ENCODE results near the gene PRKCI.
"Not testable (repeated sequence)": the region's sequence is repeated elsewhere in the genome, so short reads cannot be mapped to it uniquely, and the experiment has no call there.

The PRKCI gene

GRCh38 chr3:170225166-170225565 is 2.9 kb downstream of the PRKCI start:
- no peak for DNase-seq

- no peak for DNase-seq
Measured at GRCh38 chr3:170226426-170226960, 4.3 kb downstream of the PRKCI start.

- DNase-seq: no peak
Measured at GRCh38 chr3:170228093-170228766, 6.0 kb downstream of the PRKCI start.

- no peak for DNase-seq
Measured at GRCh38 chr3:170232266-170232665, 10.0 kb downstream of the PRKCI start.

- no peak for DNase-seq
Measured at GRCh38 chr3:170233530-170233929, 11.3 kb downstream of the PRKCI start.

GRCh38 chr3:170240142-170240541 is 17.9 kb downstream of the PRKCI start:
- no peak for DNase-seq

GRCh38 chr3:170240671-170241070 is 18.4 kb downstream of the PRKCI start:
- DNase-seq: no peak

- no peak for DNase-seq
Measured at GRCh38 chr3:170244576-170244975, 22.4 kb downstream of the PRKCI start.

GRCh38 chr3:170247875-170248274 is 25.7 kb downstream of the PRKCI start:
- DNase-seq: no peak

- no peak for DNase-seq
Measured at GRCh38 chr3:170256597-170256996, 34.4 kb downstream of the PRKCI start.

GRCh38 chr3:170257145-170257544 is 34.9 kb downstream of the PRKCI start:
- no peak for DNase-seq

- no peak for DNase-seq
Measured at GRCh38 chr3:170258105-170258487, 35.9 kb downstream of the PRKCI start.

GRCh38 chr3:170259907-170260306 is 37.7 kb downstream of the PRKCI start:
- DNase-seq: no peak

- DNase-seq: no peak
Measured at GRCh38 chr3:170267793-170268192, 45.6 kb downstream of the PRKCI start.

GRCh38 chr3:170269673-170270254 is 47.5 kb downstream of the PRKCI start:
- DNase-seq: not testable (repeated sequence)

- DNase-seq: no peak
Measured at GRCh38 chr3:170270282-170270881, 48.2 kb downstream of the PRKCI start.

- no peak for DNase-seq
Measured at GRCh38 chr3:170274641-170275040, 52.4 kb downstream of the PRKCI start.

- DNase-seq: no peak
Measured at GRCh38 chr3:170275832-170276231, 53.6 kb downstream of the PRKCI start.

- DNase-seq: peak; percentile 64
Measured at GRCh38 chr3:170277311-170277710, 55.1 kb downstream of the PRKCI start.

- no peak for DNase-seq
Measured at GRCh38 chr3:170277833-170278580, 55.8 kb downstream of the PRKCI start.

GRCh38 chr3:170278627-170279026 is 56.4 kb downstream of the PRKCI start:
- no peak for DNase-seq

- DNase-seq: no peak
Measured at GRCh38 chr3:170290194-170290593, 68.0 kb downstream of the PRKCI start.

- DNase-seq: no peak
Measured at GRCh38 chr3:170295586-170295985, 73.4 kb downstream of the PRKCI start.

- no peak for DNase-seq
Measured at GRCh38 chr3:170296703-170297102, 74.5 kb downstream of the PRKCI start.

All from activated effector memory CD4-positive, alpha-beta T cell treated with anti-CD3 and anti-CD28 coated beads, Interleukin-2, amount 50 U/mL, for 16 hours (primary cell).